SU-DHL-6 (cell line): Measurements from ENCODE around the gene VTI1A.

Experiments
- CTCF ChIP-seq: fragments of 200-600 bp; sonication (generic); IDR thresholded peaks from one replicate; pipeline ENCODE4 v1.5.1; 2017; ENCODE audit warnings: antibody characterized with exemption, mild to moderate bottlenecking, low read length, moderate library complexity; ENCODE audit not compliant: insufficient read depth, poor library complexity, severe bottlenecking
- EZH2phosphoT487 ChIP-seq: fragments of 200-600 bp; sonication (generic), shearing (Covaris generic); conservative IDR thresholded peaks from 2 replicates; pipeline ENCODE4 v1.6.1; 2018; ENCODE audit warnings: mild to moderate bottlenecking, antibody characterized with exemption, low read length, moderate library complexity, mixed read lengths

- no peak for TF ChIP-seq CTCF
- TF ChIP-seq EZH2phosphoT487: no peak
These were observed 401.9 kb downstream of the VTI1A start for GRCh38 chr10:112848868-112849430.
